ENCODE results near the gene TIMM8A. TPM values are rescaled to one million over a fixed set of nuclear protein-coding genes. Genes with fewer than 3 reads are reported as not detected.

TIMM8A gene, protein sequence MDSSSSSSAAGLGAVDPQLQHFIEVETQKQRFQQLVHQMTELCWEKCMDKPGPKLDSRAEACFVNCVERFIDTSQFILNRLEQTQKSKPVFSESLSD
- total RNA-seq, result 2.9 and 3.9 TPM in 2 replicates

DNA sequence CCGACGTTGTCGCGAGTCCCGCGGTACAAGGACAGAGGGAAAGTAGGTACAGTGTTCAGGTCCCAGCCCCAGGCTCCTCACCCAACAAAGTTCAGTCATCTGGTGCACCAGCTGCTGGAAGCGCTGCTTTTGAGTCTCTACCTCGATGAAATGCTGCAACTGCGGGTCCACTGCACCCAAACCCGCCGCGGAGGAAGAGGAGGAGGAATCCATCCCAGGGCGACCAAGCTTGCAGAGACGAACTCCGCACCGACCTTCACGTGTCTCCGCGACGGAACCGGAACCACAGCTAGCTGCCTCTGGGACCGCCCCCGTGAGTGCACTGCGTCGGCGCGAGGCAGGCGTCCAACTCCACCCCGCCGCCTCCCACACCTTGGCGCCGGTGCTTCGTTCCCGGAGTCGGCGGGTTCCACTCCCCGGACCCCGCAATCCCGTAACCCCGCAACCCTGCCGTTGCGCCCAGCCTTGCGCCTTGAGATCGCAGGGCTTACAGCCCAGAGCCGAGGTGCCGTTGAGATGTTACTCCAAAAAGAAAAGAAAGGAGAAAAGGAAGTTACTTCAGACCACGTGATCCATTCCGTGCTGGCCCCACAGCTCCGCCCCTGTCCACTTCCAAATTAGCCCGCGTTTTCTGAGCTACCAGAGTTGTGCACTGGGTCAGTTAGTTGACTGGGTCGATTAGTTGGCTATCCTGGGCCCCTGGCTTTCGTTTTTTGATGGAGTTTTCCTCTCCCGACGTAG is at the start of gene TIMM8A:
TIMM8A (minus strand) TSS at position 291 of the 741 bp plus-strand sequence; CDS start at position 213, 78 bp downstream.
- peak within 1 kb of the TSS; percentile 80 for H3K4me3 ChIP-seq (ENCODE audit: low read depth, low read length)
- TF ChIP-seq, protein P1, sequence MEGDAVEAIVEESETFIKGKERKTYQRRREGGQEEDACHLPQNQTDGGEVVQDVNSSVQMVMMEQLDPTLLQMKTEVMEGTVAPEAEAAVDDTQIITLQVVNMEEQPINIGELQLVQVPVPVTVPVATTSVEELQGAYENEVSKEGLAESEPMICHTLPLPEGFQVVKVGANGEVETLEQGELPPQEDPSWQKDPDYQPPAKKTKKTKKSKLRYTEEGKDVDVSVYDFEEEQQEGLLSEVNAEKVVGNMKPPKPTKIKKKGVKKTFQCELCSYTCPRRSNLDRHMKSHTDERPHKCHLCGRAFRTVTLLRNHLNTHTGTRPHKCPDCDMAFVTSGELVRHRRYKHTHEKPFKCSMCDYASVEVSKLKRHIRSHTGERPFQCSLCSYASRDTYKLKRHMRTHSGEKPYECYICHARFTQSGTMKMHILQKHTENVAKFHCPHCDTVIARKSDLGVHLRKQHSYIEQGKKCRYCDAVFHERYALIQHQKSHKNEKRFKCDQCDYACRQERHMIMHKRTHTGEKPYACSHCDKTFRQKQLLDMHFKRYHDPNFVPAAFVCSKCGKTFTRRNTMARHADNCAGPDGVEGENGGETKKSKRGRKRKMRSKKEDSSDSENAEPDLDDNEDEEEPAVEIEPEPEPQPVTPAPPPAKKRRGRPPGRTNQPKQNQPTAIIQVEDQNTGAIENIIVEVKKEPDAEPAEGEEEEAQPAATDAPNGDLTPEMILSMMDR (IDR thresholded peaks at IDR 0.05; ENCODE audit: insufficient read depth, low read depth, low read length), result no peak
- DNase-seq (ENCODE audit: low read depth), result peak; percentile 63

DNA sequence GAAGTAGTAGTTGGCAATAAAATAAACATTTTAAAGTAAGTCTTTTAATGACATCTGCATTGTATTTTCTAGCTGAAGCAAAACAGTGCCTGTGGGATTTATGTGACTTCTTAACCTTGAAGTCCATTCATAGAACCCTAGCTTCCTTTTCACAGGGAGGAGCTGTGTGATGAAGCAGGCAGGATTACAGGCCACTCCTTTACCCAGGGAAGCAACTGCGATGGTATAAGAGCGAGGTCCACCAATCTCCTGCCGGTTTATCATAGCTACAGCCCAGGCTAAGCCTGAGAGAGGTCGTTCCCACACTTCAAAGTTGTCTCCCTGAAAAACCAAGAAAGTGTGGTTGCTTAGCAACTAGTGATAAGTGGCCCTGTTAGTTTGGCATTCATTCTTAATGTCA is 49.2 kb upstream of the TIMM8A start:
- no peak for DNase-seq (ENCODE audit: low read depth)
- TF ChIP-seq, protein P1 (IDR thresholded peaks at IDR 0.05; ENCODE audit: insufficient read depth, low read depth, low read length), result no peak
- H3K4me3 ChIP-seq (ENCODE audit: low read depth, low read length), result no peak overlapping the region

DNA sequence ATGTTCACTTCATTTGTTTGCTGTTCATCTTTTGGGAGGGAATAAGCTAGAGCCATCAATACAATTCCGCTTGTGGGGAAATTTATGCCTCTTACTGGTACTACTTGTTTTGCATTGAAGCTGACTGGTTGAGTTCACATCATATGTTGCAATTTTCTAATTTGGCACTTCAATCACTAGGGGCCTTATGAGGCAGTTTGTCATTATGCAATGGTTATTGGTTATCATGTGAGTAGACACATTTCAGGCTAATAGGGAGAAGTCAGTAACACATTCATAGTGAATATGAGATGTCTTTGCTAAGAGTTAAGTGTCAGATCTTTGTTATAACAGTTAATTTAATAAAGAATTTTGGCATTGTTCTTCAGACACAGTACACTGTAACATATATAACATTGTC is 47.2 kb upstream of the TIMM8A start:
- TF ChIP-seq, protein P1 (IDR thresholded peaks at IDR 0.05; ENCODE audit: insufficient read depth, low read depth, low read length), result no peak
- peak; percentile 46 for DNase-seq (ENCODE audit: low read depth)

DNA sequence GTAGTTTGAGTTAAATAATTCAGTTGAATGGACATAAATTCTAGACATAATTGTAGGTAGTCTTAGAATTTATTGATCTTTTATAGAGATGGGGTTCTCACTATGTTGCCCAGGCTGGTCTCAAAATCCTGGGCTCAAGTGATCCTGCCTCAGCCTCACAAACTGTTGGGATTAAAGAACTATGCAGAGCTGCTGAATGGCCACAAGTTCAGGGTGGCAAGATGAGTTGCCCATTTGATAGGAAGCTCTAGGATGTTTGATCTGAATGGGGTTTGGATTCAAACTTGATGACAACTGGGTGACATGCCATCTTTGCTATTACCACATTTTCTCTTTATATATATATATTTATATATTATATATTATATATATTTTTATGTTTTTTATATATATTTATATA is 45.8 kb upstream of the TIMM8A start:
- TF ChIP-seq, protein P1 (IDR thresholded peaks at IDR 0.05; ENCODE audit: insufficient read depth, low read depth, low read length), result no peak
- no peak overlapping the region for H3K4me3 ChIP-seq (ENCODE audit: low read depth, low read length)
- DNase-seq (ENCODE audit: low read depth), result no peak

More for the DNA sequence above, 47.2 kb upstream of the TIMM8A start:
- H3K4me3 ChIP-seq (ENCODE audit: low read depth, low read length), result no peak overlapping the region

DNA sequence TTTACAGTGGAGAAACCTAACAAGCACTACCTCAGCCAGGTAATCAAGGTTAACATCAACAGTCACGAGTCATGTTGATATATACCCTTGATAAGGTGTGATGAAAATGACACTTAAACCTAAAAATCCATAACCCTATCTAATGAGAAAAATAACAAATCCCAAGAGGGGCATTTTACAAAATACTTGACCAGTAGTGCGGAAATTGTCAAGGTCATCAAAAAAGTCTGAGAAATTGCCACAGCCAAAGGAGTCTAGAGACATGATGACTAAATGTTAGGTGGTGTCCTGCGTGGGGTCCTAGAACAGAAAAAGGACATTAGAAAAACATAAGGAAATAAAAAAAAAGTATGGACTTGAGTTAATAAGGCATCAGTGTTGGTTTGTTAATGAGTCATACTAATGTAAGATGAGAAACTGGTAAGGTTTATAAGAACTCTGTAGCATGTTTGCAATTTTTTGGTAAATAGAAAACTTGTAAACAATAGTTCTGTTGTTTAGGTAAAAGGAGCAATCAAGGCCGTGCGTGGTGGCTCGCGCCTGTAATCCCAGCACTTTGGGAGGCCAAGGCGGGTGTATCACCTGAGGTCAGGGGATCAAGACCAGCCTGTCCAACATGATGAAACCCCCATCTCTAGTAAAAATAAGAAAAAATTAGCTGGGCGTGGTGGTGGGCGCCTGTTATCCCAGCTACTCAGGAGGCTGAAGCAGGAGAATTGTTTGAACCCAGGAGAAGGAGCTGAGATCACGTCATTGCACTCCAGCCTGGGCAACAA is 45.2 kb upstream of the TIMM8A start:
- TF ChIP-seq, protein P1 (IDR thresholded peaks at IDR 0.05; ENCODE audit: insufficient read depth, low read depth, low read length), result no peak
- no peak for DNase-seq (ENCODE audit: low read depth)
- no peak overlapping the region for H3K4me3 ChIP-seq (ENCODE audit: low read depth, low read length)

DNA sequence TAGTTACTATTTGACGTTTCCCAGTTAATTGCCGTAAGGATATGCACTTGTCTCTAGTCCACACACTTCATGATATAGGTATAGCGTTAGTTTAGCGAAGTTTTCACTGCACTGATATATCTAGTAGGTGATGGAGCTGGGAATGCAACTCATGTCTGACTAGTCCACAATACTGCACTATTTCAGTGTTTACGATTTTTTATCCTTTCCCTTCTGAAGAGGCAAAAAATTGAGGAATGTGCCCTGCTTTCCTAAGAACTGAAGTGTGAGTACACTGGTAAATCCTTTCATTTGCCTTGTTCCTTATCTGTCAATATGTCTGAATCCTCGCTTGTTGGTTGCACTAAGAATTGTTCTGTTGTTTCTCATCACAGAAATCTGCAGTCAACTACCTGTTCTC is 43.3 kb upstream of the TIMM8A start:
- DNase-seq (ENCODE audit: low read depth), result no peak
- peak overlapping the region; percentile 74 for H3K4me3 ChIP-seq (ENCODE audit: low read depth, low read length)
- TF ChIP-seq, protein P1 (IDR thresholded peaks at IDR 0.05; ENCODE audit: insufficient read depth, low read depth, low read length), result no peak
